ENCODE results near the gene PLEKHA6. TPM values are rescaled to one million over a fixed set of nuclear protein-coding genes. Genes with fewer than 3 reads are reported as not detected.

The PLEKHA6 gene
- total and polyA plus RNA-seq, 2 donors (not counting 1 experiment from before 2014, with no cell fraction given), result 0.31 to 0.47 TPM

GRCh38 chr1:204227996-204228785 lies 131.5 kb downstream of the PLEKHA6 start:
- WGBS (ENCODE audit: insufficient coverage), result 80% methylated on average over 20 of the region's 20 CpGs

More at GRCh38 chr1:204227996-204228785, 131.5 kb downstream of the PLEKHA6 start:
- Histone ChIP-seq H3K79me2 (ENCODE audit: control insufficient read depth, insufficient read depth, low read length) (no peaks in the 10 kb centered on the region), H3K4me3 (ENCODE audit: control extremely low read depth in 1 of 5, extremely low read depth in 1 of 5, insufficient read depth in 1 of 5, low read depth in 2 of 5, low read length in 4 of 5) (no peak overlapping the region), H3K27me3 (replicated peaks in 1 of 4; ENCODE audit: control extremely low read depth in 1 of 4, control insufficient read depth in 3 of 4, insufficient read depth in 4 of 4, low read length in 3 of 4) (no peaks in the 10 kb centered on the region), H3K9ac (ENCODE audit: low read length) (no peak overlapping the region), H4K20me1 (ENCODE audit: control insufficient read depth, insufficient read depth, low read length, poor library complexity, severe bottlenecking) (no peaks in the 10 kb centered on the region), H3K27ac (ENCODE audit: low read length in 2 of 2) (no peak overlapping the region), H2AFZ (ENCODE audit: insufficient read depth, low read depth, low read length, poor library complexity, severe bottlenecking) (no peak overlapping the region), H3K4me2 (replicated peaks; ENCODE audit: low read depth, low read length, poor library complexity, severe bottlenecking) (no peak overlapping the region), H3K4me1 (ENCODE audit: control insufficient read depth in 2 of 2, insufficient read depth in 2 of 2, low read length in 2 of 2) (no peaks in the 10 kb centered on the region), H3K36me3 (replicated peaks in 1 of 2; ENCODE audit: control extremely low read depth in 1 of 2, control insufficient read depth in 1 of 2, extremely low read depth in 1 of 2, insufficient read depth in 2 of 2, low read length in 1 of 2) (no peaks in the 10 kb centered on the region), H3K9me3 (ENCODE audit: control extremely low read depth in 1 of 3, control insufficient read depth in 2 of 3, insufficient read depth in 1 of 3, low read length in 2 of 3) (no peaks in the 10 kb centered on the region)
- Mint-ChIP-seq H3K27ac (no peak overlapping the region), H3K27me3 (peaks cover 5% of the 10 kb centered on the region), H3K4me3 (no peak overlapping the region), H3K4me1 (no peaks in the 10 kb centered on the region), H3K9me3 (ENCODE audit: insufficient read depth) (no peaks in the 10 kb centered on the region)
- POLR2A ChIA-PET, result no interaction called here
- intact Hi-C loops (cut with micrococcal nuclease), result no loop called here
- no peak for ATAC-seq (ENCODE audit: low read depth)
- CTCF ChIA-PET, result no interaction called here
- no peak for DNase-seq
- no peak for TF ChIP-seq CTCF (IDR thresholded peaks at IDR 0.05)
- TF ChIP-seq EZH2 (IDR thresholded peaks at IDR 0.05; ENCODE audit: borderline replicate concordance, insufficient read depth, low read depth, low read length, poor library complexity, severe bottlenecking), result no peak
